ENCODE measurements around the gene LANCL2.

LANCL2 gene

GRCh38 chr7:55427342-55427741 is 62.2 kb downstream of the LANCL2 start:
- no peak overlapping the region for H3K27ac ChIP-seq (ENCODE audit: low read length)
- H3K4me3 ChIP-seq (ENCODE audit: low read depth in 1 of 2, low read length in 2 of 2): no peak overlapping the region
- H3K4me2 ChIP-seq (ENCODE audit: insufficient read depth, low read length): no peak overlapping the region
- no peak overlapping the region for H3K9ac ChIP-seq (ENCODE audit: low read depth, low read length)
- no peaks in the 10 kb centered on the region for H3K9me3 ChIP-seq (ENCODE audit: insufficient read depth, low read length, severe bottlenecking)
- no peaks in the 10 kb centered on the region for H3K4me1 ChIP-seq (ENCODE audit: insufficient read depth, low read length)
- ATAC-seq (ENCODE audit: insufficient read depth, low read depth): no peak
- TF ChIP-seq CTCF (IDR thresholded peaks at IDR 0.05; ENCODE audit: borderline replicate concordance, extremely low read depth, low read length, poor library complexity, severe bottlenecking) (no peak), EZH2 (IDR thresholded peaks at IDR 0.05; ENCODE audit: borderline replicate concordance, low read depth, low read length, severe bottlenecking) (no peak)
- no peak for DNase-seq
- no peaks in the 10 kb centered on the region for H3K79me2 ChIP-seq (ENCODE audit: insufficient read depth, low read length)
- H3K27me3 ChIP-seq (ENCODE audit: insufficient read depth, low read length, poor library complexity): no peaks in the 10 kb centered on the region
- H4K20me1 ChIP-seq (ENCODE audit: insufficient read depth, low read length): no peaks in the 10 kb centered on the region
- H2AFZ ChIP-seq (ENCODE audit: low read depth, low read length): no peak overlapping the region
- peaks cover 15% of the 10 kb centered on the region for H3K36me3 ChIP-seq (ENCODE audit: insufficient read depth, low read length)

GRCh38 chr7:55427800-55428199 is 62.7 kb downstream of the LANCL2 start:
- Histone ChIP-seq H3K9me3 (ENCODE audit: insufficient read depth, low read length, severe bottlenecking) (no peaks in the 10 kb centered on the region), H3K27me3 (ENCODE audit: insufficient read depth, low read length, poor library complexity) (no peaks in the 10 kb centered on the region), H3K4me3 (ENCODE audit: low read depth in 1 of 2, low read length in 2 of 2) (no peak overlapping the region), H4K20me1 (ENCODE audit: insufficient read depth, low read length) (no peaks in the 10 kb centered on the region), H3K4me1 (ENCODE audit: insufficient read depth, low read length) (no peaks in the 10 kb centered on the region), H3K27ac (ENCODE audit: low read length) (no peak overlapping the region), H3K4me2 (ENCODE audit: insufficient read depth, low read length) (no peak overlapping the region), H2AFZ (ENCODE audit: low read depth, low read length) (no peak overlapping the region), H3K9ac (ENCODE audit: low read depth, low read length) (no peak overlapping the region), H3K36me3 (ENCODE audit: insufficient read depth, low read length) (peaks cover 15% of the 10 kb centered on the region), H3K79me2 (ENCODE audit: insufficient read depth, low read length) (no peaks in the 10 kb centered on the region)
- ATAC-seq (ENCODE audit: insufficient read depth, low read depth) (no peak), DNase-seq (no peak)
- no peak for TF ChIP-seq EZH2 (IDR thresholded peaks at IDR 0.05; ENCODE audit: borderline replicate concordance, low read depth, low read length, severe bottlenecking)
- TF ChIP-seq CTCF (IDR thresholded peaks at IDR 0.05; ENCODE audit: borderline replicate concordance, extremely low read depth, low read length, poor library complexity, severe bottlenecking): no peak

GRCh38 chr7:55429835-55430499 is 64.8 kb downstream of the LANCL2 start:
- no peak overlapping the region for H3K4me3 ChIP-seq (ENCODE audit: low read depth in 1 of 2, low read length in 2 of 2)
- H3K9ac ChIP-seq (ENCODE audit: low read depth, low read length): no peak overlapping the region
- ATAC-seq (ENCODE audit: insufficient read depth, low read depth): no peak
- H3K36me3 ChIP-seq (ENCODE audit: insufficient read depth, low read length): peaks cover 15% of the 10 kb centered on the region
- DNase-seq: no peak
- H4K20me1 ChIP-seq (ENCODE audit: insufficient read depth, low read length): no peaks in the 10 kb centered on the region
- no peak overlapping the region for H2AFZ ChIP-seq (ENCODE audit: low read depth, low read length)
- no peak overlapping the region for H3K4me2 ChIP-seq (ENCODE audit: insufficient read depth, low read length)
- no peaks in the 10 kb centered on the region for H3K27me3 ChIP-seq (ENCODE audit: insufficient read depth, low read length, poor library complexity)
- no peak overlapping the region for H3K27ac ChIP-seq (ENCODE audit: low read length)
- peaks cover 5% of the 10 kb centered on the region; the same call in 1 of the 2 replicates for H3K4me1 ChIP-seq (ENCODE audit: insufficient read depth, low read length)
- no peaks in the 10 kb centered on the region for H3K9me3 ChIP-seq (ENCODE audit: insufficient read depth, low read length, severe bottlenecking)
- H3K79me2 ChIP-seq (ENCODE audit: insufficient read depth, low read length): no peaks in the 10 kb centered on the region
- TF ChIP-seq EZH2 (IDR thresholded peaks at IDR 0.05; ENCODE audit: borderline replicate concordance, low read depth, low read length, severe bottlenecking): no peak
- TF ChIP-seq CTCF (IDR thresholded peaks at IDR 0.05; ENCODE audit: borderline replicate concordance, extremely low read depth, low read length, poor library complexity, severe bottlenecking): no peak

Measured in DND-41 (cell line).